HG02981 (cell line): ENCODE results near the gene STYK1.

Experiments used
- ATAC-seq: cut with Tn5 transposase; IDR thresholded peaks from one replicate; pipeline ENCODE4 v1.9.1; 2021; ENCODE audit warnings: mild to moderate bottlenecking, moderate library complexity; ENCODE audit not compliant: unreplicated experiment

Gene STYK1

GRCh38 chr12:10673659-10674384, at the start of gene STYK1:
STYK1 (minus strand) TSS chr12:10674052; CDS start chr12:10634618, 39,434 bp downstream.
- ATAC-seq: peak; percentile 59

DNA sequence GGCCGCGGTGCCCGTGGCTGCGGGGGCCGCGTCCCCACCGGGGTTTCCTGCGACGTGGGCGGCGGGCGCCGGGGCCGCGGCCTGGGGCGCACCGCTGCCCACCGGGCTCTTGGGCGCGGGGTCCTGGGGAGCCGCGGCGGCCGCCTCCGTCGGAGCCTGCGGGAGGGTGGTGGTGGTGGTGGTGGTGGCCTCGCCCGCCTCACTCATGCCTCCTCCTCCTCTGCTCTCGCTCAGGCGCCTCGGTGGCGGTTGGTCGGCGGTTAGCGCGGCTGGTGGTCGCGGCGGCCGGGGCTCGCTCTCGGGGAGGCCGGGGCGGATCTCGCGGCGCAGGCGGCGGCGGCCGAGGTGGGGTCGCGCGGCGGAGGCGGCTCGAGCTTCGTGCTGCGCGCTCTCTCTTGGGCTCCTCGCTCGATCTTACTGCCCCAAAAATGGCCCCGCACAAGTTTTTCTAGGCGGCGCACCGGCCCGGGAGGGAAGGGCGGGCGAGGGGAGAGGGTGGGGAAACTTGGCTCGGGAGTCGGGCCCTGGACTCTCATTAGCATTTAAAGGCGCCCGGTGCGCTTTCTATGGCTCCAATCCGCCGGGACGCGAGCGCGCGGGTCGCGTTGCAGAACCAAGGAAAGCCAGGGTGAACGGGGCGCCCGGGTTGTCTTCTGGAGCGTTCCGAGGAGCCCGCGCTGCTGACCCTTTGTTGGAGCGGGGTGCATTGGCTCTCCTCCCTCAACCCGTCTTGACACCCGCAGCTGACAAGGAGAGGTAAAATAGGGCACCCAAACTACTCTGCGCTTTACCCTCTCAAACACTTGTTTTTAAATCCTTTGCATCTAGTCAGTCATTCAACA, 49.3 kb upstream of the STYK1 start, which contains the start of gene YBX3:
Gene YBX3 (minus strand): TSS at position 419 of the 842 bp plus-strand sequence. CDS start 212 bp downstream, at position 207.
- peak; percentile 34 for ATAC-seq

DNA sequence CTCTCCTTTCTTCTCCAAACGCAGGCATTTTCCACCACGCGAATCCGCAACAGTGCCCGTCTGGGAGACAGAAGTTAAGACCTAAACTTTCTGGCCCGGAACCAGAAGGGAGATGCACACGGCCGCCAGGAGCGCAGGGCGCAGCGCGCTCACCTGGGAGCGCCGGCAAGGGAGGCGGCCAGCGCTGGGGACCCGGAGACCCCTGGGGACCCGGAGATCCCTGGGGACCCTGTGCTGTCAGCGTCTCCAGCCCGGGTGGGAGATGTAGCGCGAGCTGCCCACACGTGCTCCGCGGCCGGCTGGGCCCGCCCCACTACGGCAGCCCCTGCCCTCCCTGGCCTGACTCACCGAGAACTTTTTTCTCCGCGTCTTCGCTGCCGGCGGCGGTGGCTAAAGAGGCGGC, 48.7 kb upstream of the STYK1 start:
- ATAC-seq: peak; percentile 42

DNA sequence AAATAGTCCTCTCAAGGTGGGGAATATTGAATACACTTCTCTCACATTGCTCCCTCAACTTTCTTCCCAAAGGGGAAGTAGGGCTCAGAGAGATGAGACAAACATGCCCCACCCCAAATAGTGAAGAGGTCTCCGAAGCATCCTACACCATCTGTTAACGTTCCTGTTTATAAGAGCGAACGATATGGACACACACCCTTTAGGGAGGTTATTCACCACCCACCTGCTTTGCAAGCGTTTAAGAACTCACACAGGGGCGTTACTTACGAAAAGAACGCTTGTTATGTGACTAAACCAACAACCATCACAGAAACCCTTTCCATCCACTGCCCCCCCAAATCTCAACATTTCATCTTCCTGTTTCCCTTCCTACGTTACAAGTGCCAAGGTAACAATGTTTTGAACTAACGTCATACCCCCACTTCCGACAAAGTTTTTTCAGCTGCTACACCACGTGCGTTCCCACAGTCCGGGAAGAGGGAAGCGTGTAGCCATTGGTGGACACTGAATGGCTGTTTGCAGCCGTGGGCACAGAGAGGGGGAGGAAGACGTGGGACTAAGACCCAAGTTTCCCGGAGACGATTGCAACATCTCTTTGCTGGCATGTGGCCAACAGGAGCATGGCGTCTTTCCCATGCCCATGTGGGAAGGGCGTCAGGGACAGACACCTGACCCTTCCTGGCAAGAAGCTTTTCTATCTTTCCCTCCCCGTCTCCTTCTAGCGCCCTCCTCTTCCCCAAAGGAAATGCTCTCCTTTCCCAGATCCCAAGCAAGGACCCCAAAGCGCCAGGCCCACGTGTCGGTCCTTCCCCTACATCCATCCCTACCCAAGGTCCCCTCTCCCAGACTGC, 48.0 kb upstream of the STYK1 start:
- ATAC-seq: peak; percentile 38

- ATAC-seq: no peak
Measured at GRCh38 chr12:10720974-10721650, 47.3 kb upstream of the STYK1 start.

DNA sequence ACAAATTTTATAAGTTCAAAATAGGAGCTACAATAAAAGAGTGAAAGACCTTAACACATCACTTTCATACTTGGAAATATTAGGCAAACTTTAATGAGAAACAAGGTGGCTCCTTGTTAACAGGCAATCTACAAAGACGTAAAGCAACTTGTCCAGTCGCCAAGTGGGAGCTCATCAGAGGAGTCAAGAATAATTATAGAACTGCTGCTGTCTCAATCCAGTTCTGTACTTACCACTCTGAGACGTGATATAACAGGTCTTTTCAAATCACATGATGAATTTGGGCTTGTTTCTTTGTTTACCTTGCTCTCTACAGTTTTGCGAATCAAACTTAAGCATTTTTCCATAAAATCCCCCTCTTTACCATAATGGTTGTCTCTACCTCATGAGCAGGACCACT, 45.6 kb upstream of the STYK1 start:
- ATAC-seq: no peak

DNA sequence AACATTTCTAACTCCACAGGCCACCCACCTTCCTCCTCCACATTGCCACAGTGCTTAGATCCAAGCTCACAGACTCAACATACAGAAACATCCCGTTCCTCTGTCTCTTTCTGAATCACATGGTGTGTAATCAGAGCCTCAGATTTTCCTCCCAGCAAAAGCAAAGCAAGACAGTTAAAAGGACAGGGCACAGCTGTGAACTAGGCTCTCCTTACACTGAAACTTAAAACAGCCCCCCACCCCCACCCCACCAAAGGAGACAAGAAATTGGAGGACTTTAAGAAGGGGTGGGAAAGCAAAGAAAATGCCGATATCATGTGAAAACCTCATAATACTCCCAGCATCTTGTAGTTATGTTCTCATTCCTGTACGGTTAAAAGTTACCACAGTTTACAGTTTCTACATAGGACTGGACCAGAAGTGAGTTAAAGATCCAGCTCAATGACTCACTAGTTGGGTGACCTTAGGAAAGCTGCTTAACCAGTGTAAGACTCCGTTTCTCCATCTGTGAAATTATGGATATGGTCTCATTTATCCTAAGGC, 44.5 kb upstream of the STYK1 start:
- no peak for ATAC-seq

GRCh38 chr12:10717410-10717809, 43.6 kb upstream of the STYK1 start:
- ATAC-seq: no peak

DNA sequence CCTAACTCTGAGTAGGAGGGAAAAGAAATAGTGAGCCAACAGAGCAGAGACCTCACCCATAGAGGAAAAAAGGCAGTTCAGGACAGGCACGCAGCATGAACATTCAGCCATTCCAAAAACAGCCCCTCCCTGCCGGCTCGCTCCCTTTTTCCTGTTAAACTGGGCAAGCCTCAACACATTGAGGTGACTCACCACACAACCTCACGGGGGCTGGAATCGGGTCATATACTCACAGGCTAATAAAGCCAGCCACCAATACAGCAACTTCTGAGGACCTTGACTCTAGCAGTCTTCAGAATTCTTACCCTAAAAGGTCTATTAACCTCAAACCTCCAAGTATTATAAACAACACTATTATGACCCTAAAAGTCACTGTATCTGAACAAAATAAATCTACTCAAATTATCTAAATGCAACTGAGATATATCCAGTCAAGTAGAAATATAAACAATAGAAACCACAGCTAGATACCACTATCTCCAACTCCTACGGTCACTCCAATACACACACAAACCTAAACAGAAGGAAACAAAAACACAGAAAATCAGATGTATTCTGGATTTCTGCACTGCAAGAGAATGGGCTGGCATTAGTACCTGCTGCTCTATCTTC, 43.0 kb upstream of the STYK1 start:
- ATAC-seq: no peak

- no peak for ATAC-seq
Measured at GRCh38 chr12:10716277-10716676, 42.4 kb upstream of the STYK1 start.

DNA sequence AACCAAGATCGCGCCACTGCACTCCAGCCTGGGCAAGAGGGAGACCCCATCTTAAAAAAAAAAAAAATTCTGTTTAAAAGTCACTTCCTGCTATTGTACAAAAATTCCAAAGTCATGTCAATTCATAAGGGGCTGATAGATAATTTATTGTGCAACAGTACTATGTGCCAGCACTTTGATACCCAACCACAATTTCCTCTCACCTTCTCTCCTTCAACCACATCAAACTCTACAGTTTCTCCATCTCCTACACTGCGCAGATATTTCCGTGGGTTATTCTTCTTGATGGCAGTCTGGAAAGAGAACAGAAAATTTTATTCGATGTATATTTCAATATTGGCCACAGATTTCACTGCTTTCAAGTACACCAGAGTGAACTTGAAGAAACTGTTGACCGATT, 41.6 kb upstream of the STYK1 start:
- ATAC-seq: no peak

DNA sequence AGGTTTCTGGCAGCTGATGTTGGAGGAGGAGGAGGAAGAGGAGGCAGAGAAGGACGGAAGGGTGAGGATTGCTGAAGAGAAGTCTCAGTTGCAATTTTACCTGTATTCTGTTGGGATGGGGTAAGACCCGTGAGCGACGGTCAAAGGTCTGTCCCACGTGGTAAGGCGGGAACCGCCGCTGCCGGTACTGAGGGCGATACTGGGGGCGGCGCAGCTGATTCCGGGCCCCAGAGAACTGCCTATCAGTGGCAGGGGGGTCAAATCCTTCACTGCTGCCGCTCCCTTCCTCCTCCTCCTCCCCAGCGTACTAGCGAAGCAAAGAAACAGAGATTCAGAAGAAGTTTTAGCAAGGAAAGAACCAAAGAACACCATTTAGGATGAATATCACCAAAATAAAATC, 36.0 kb upstream of the STYK1 start:
- no peak for ATAC-seq

GRCh38 chr12:10708862-10709261, 35.0 kb upstream of the STYK1 start:
- no peak for ATAC-seq

- no peak for ATAC-seq
Measured at GRCh38 chr12:10705655-10706054, 31.8 kb upstream of the STYK1 start.

GRCh38 chr12:10701843-10702242, 28.0 kb upstream of the STYK1 start:
- no peak for ATAC-seq

DNA sequence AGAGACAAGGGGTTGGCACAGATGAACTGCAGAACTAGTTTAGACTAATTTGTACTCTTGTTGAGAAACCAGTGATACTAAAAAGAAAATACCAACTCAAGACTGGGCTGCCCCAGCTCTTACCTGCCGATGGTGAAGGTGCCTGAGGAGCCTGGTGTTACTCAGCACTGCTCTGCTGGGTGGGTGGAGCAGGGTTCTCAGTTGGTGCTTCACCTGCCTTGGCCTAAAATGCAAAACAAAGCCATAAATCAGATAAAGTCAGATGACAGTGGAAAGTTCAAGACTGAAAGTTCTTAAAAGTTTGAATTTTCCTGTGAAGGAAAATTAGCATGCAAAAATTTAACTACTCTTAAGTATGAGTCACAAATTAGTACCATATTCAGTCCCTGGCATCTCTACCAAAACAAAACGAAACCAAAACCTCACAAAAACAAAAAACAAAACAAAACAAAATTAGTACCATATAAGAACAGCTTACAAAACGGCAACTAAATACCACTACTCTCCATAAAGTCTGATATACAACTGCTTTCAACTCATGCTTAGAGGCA, 27.4 kb upstream of the STYK1 start:
- no peak for ATAC-seq

- no peak for ATAC-seq
Measured at GRCh38 chr12:10700581-10700980, 26.7 kb upstream of the STYK1 start.

DNA sequence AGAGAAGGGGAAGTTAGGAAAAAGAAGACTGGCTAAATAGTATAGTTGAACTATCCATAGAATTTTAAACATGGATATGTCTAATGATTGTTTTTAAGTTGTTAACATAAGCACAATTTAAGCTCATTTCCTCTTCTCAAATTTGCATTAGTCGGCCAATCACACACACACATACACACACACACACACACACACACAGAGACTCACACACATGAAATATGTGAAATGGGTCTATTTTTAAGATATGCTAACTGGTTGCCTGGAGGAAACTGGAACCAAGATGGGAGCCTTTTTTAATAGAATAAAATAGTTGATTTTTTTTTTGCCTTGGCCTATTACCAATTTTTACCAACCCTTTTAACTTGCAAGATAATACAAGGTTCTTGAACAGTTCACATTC, 24.0 kb upstream of the STYK1 start:
- no peak for ATAC-seq

- ATAC-seq: no peak
Measured at GRCh38 chr12:10697156-10697555, 23.3 kb upstream of the STYK1 start.

- no peak for ATAC-seq
Measured at GRCh38 chr12:10690906-10691305, 17.1 kb upstream of the STYK1 start.
